ENCODE data around the gene COL12A1.

Gene COL12A1

DNA sequence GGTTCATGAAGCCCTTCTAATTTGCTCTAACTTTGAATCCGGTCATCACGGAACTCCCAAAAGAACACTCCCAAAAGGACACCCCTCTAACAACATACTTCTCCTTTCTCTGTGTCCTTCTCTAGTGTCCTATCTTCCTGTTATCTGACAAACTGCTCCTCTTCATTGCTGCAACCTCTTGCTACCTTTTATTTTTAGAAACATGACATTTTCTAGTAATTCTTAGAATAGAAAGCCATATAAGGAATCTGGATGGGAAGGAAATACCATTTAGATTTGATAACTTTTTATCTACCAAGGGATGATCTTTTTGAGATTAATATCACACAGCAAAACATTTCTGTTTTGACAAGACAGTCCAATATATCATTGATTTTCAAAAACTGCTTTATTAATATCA lies 63.1 kb downstream of the COL12A1 start:
- DNase-seq, result no peak

DNA sequence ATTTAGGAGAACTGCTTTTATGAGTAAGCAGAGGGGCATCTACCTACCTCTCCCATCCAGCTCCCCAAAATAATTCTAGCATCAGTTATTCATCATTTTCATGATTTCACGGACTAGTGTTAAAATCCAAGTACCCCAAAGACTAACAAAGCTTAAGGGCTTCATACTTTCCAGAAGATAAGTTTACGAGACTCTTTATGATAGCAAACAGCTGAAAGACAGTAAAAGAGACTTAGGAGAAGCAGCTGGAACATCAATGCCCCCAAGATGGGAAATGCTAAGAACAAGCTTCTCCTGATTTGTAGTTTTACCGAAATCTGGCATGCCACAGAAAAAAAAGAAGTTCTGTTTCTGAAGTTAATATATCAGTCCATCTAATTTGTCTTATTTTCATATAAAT lies 70.0 kb downstream of the COL12A1 start:
- DNase-seq, result no peak

DNA sequence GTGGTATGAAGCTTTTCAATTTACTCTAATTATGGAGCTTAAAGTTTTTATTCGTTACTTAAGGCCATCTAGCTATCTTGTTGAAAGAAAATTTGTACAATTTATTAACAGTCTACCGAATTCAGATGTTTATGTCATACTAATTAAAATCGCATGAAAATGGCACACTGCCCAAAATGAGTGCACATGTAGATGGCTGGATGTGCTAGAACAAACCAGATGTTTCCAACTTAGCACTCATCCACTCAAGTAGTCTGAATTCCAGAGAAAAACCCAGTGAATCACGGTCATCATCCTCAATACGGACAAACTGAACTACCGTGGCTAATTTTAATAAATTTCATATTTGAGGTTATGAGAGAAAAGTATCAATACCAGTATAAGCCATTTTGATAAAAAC lies 70.4 kb downstream of the COL12A1 start:
- no peak for DNase-seq

DNA sequence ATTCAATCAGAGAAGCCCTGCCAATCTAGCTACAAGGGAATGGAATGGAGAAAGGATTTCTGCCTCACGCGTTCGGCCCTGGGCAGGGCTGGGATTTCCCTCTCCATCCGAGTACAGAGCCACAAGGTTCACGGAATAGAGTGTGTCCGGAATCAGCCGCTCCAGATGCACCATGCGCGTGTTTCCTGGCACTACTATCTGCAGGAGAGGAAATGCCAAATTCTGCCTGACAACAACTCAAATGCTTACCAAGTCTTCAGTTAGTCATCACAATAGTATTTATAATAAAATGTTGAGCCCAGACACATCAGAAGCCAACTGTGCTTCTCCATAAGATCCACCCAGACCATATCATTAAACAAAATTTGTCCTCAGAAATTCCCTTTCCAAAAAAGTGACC lies 75.1 kb downstream of the COL12A1 start:
- no peak for DNase-seq

DNA sequence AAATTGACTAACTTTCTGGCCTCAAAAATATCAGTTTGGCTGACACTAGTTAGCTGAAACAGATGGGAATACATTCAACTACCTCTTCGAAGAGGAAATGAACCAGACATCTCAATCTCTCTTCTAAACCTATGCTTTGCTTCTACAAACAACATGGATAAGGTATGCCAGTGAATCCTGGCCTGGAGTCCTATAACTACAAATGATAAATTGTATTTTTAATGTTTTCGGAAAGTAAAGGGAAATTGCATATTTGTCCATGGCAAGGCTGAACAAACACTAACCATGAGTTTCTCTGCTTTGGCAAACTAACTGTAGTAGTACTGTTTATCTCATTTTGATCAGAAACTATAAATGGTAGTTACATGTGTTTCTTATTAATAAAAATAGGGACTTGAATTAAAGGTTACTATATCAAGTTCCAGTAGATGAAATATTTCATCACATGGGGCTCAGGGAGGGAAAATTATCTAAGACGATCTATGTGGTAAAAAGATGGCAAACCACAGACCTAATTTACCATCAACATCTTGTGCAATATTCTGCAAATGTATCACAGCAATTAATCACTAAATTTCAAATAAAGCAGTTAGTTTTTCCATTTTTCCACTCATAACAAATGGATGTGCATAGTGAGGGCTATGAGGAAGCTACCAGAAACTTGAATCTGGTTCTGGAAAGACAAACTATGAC lies 76.8 kb downstream of the COL12A1 start:
- DNase-seq, result no peak

DNA sequence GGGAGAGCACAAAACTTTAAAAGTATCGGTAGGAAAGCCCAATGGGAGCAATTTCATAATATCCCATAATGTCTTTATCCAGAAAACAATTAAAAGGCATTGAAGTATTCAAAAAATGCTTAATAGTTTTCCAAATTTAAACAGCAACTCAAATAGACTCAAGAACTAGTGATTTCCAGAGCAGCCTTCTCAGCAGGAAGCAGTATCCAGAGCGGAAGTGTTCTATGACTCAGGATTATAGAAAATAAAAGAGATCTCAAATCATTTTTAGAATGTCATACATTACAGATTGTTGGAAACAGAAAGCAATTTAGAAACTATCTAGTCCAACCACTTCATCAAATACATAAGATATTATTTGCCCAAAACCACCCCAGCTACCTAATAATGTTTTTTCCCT lies 79.3 kb downstream of the COL12A1 start:
- DNase-seq, result no peak

DNA sequence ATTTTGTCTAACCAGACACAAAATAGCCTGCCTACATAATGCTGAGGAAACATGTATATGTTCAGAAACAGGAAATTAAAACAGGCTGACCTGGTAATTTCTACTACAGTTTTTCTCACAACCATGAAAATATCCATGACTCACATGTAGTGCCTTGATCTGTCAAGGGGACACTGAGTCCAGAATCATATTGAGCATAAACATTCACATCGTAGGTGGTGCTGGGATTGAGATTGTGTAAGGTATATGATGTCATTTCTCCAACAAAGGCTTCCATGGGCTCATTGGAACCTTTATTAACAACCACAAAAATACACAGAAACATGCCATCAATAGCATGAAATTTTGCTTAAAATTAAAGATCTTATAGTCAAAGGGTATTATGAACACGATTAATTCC lies 80.9 kb downstream of the COL12A1 start:
- DNase-seq, result no peak

DNA sequence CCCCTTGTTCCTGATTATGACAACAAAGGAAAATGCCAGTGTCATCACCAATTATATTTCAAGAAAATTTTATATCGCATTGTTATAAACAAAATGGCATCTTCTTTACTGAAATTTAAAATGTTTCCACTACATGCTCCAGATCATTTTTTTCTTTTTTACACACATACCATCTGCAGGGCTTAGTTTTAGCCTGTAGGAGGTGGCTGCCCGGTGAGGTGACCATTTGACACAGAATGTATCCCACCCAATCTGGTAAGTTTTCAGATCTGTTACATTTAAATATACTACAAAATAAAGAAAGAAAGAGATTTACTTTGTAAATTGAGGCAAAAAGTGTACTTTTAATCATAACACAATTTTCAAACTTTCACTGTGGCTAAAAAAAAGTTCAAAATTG lies 81.8 kb downstream of the COL12A1 start:
- no peak for DNase-seq

DNA sequence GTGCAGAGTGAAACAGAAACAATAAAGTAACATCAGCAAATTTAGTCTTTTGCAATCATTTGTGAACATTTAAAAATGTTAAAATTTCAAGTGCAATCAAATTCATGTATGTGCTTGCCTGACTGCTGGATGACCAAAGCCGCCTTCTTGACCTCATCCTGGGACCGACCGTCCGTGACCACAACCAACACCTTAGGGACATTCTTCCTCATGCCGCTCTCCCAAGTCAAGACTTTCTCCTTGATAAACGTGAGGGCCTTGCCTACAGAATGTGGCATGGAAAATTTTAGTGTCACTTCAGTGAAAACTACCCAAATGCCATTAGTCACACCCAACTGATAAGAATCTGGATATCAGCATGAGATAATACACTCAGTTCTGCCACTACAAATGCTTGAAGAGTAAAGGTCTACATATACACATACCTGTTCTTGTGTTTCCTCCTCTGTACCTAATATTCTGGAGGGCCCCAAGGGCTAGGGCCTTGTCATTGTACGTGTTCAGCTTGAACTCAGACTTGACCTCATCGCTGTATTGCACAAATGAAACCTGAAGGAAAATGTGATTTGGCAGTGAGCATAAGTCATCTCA lies 86.8 kb downstream of the COL12A1 start:
- no peak for DNase-seq

DNA sequence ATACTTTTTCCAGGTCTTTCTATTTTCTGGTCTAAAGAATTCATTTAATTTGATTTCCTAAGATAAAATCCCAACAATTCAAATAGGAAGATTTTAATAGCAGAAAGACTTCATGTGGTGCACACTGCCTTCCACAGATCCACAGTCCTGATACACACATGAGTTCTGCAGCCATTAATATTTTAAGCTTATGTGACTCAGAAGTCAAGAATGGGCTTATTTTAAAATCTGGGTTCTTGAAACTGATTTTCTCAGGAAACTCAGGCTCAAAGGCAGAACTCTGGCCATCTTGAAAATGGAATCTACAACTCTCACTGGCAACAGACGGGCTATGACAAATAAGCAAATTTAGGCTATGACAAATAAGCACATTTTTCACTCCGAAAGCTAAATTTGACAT lies 88.2 kb downstream of the COL12A1 start:
- no peak for DNase-seq

DNA sequence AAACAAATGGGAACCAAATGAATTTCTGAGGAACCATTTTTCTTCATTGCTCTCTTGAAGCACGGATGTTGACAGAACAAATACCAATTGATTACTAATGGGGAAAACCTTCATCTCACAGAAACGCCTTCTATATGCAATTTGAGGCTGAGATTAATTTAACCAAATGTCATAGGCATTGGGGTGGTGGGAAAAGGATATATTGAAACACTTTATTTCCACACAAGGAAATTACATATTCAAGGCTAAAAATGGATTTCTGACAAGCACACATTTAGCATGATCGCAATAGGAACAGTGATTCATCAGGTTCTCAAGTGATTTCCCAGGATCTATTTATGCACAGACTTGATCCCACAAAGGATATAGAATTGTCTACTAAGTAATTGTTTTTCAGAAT lies 88.9 kb downstream of the COL12A1 start:
- no peak for DNase-seq

DNA sequence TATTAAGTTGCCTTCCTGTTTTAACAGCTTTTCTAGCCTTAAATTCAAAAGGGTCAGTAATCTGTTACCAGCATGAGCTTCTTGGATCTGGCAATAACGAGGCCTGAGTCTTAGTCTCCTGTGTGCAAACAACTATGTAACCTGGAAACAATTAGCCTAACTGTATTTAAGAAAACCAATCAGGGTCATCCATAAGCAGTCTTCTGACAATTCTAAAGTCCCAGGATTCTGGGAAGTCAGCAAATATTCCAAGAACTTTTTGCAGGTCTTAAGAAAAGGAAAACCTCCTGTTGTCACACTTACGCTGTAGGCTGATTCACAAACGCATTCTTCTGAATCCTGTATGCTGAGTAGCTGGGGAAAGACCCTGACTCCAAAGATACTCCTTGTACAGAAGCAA lies 90.4 kb downstream of the COL12A1 start:
- DNase-seq, result no peak

DNA sequence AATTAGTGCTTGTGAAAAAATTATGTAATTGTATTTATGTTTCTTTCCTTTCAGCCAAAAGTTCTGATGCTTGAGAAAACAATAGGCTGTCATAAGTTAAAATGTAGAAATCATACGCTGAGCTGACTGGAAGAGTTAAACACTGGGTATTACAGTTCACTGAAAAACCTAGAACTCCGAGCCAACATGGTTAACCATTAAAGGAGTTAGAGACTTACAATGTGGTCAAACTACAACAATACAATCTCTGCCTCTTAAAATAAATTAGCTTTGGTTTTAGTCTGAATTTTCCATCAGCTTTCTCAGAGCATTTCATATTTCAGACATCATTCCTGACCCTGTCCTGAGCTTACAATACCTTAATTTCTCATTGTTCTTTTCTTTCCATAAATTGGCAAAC lies 91.0 kb downstream of the COL12A1 start:
- no peak for DNase-seq

DNA sequence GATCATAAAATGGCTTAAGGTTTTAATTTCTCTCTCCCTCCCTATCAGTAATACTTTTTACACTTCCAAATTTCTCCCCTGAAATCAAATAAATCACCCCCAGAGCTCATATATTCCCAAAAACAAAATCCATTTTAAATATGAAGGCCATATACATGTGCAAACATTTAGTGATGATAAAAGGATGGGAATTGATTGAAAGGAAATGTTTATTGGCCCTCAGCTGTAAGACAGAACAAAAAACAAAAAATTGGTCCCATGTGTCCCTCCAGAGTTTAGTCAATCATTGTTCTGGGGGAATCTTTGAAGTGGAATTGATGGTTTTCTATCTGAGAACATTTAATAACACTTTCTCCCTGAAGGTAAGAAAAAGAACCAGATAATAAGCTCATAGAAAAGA lies 91.7 kb downstream of the COL12A1 start:
- no peak for DNase-seq

DNA sequence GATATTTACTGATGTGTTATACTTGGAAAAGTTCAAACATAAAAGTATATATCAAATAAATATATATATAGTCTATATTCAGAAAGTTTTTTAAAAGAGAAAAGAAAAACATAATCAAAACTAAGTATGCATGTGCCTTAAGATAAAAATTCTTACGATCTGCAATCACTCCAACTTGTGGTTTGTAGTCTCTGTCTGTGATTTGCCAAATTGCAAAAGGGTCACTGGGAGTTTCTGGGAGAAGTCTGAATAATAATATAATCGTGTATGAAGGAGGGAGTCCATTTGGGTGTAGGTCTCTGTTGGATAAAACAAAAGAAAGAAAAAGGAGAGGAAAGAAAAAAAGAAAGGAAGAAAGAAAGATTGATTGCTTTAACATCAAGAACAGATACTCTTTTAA lies 92.4 kb downstream of the COL12A1 start:
- DNase-seq, result no peak

DNA sequence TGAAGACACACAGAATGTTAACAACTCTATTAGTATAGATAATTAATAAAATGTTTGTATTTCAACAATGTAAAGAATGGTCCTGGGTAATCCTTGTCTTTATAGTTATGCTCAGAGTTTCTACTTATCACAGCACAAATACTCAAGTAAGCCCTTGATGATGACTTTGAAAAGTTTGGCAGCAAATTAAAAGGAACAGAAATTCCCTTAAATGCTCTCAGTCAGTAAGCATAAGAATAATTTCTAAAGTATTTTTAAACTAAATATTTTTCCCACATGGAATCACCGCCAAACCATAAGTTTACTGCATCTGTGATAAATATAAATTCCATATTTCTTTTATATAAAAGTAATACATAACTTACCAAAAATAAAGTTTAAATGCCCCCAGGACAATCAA lies 96.1 kb downstream of the COL12A1 start:
- no peak for DNase-seq

DNA sequence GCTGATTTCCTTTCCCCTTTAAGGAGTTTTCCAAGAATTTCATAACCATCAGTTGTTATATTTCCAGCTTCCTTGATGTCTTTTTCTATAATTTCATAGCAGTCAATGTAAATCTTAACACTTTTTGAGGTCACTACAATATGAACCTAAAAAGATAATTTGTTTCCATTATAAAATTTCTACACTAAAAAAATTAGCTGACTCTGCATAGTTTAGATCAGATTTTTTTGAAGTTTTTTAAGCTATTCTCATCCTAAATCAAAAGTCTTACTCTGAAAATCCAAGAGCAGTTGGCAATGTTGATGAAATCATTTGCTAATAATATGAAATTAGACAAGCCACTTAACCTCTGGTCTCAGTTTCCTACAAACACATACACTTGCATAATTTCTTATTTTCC lies 96.8 kb downstream of the COL12A1 start:
- no peak for DNase-seq

DNA sequence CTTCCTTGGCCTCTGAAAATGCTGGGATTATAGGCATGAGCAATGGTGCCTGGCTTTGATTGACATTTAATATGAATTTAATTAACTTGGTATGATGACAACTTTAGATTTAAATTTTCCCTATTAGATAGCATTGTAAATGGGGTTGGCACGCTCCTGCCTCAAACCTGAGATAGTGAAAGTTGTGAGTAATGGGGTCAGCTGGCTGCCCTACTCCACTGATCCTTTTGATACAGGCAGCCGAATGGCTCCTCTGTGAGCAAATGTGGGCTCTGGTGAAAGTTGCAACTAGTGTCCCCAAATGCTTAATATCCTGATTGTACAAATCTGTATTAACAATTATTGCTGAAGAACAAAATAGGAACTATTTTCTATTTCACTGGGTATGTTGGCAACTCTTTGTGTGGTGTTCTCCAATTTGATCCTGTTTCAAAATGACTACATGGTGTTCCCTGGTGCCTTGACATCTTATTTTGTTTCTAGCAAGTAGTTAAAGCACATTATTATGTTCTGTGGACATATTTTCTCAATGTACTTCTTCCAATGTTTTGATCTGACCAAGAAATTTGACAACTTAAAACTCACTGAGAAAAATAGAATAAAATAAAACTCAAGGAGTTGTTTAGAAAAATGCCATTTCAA lies 97.4 kb downstream of the COL12A1 start:
- no peak for DNase-seq

DNA sequence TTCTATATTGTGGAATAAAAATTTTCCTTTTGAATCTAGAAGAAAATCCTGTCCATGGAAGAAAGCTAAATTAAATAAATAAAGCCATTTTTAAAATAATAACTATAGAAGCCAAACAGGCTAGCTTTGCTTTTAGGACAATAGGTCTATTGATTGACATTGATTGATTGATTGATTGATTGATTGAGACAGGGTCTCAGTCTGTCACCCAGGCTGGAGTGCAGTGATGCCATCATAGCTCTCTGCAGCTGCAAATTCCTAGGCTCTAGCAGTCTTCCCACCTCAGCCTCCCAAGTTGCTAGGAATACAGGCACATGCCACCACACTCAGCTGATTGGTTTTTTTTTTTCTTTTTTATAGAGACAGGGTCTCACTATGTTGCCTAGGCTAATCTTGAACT lies 97.9 kb downstream of the COL12A1 start:
- DNase-seq, result no peak

DNA sequence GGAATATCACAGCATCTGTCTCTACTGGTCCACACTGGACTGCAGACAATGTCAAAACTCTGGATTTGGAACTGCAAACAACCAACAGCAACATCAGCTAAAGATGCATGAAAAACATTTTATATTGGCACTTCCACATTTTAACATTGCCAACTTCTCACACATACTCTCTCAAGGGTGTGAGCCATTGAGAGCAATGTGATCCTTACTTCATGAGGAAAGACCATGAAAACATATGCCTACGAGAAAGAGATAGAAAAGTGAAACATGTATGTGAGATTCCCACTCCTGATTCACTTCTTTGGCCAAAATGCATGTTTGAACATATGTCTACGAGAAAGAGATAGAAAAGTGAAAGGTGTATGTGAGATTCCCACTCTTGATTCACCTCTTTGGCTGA lies 99.4 kb downstream of the COL12A1 start:
- DNase-seq, result no peak

DNA sequence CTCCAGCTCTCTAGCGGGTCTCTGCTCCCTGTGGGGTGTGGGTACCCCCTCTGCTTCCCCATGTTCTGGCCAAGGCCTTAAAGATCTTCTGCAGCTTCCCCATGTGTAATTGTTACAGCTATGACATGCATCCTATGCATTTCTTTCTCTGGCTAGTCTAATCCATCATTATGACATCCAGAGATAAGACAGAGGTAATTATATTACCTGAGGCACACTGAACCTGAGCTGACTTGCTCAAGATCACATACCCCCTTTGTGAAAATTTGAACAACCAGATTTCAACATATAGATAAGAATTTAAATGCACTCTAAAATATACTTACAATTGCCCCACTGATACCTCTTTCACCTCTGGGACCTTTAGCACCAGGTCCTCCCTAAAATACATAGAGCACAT lies 102.4 kb downstream of the COL12A1 start:
- DNase-seq, result no peak

DNA sequence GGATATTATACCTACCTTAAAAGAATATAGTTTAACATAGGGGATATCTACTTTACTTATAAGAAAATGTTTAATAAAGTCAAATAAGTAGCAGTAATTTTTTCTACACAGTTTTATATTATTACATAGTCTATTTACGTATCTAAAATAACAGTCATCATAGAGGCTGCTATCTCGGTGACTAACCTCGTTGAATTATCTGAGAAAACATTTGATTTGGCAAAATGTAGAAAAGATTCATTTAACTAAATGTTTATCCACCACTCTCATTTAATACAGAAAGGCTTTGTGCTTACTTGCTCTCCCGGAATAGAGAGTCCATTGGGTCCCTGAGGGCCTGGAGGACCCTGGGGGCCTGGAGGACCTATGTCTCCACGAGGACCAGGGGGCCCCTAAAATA lies 103.6 kb downstream of the COL12A1 start:
- no peak for DNase-seq

DNA sequence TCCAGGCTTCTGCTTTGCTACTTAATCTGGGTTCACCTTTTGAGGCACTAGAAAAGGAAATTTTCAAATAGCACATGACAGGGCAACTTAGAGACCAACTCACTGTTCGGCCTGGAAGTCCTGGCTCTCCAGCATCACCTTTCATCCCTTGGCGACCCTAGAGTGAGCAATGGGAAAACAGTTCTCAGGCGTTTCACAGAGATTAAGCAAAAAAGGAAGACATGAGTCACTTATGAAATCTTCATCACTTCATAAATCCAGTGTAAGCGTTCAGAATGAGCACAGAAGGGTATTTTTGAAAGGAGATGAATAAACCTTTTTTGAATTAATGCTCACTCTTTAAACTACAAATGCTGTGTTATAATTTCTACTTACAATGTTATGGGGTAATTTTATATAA lies 104.0 kb downstream of the COL12A1 start:
- no peak for DNase-seq

DNA sequence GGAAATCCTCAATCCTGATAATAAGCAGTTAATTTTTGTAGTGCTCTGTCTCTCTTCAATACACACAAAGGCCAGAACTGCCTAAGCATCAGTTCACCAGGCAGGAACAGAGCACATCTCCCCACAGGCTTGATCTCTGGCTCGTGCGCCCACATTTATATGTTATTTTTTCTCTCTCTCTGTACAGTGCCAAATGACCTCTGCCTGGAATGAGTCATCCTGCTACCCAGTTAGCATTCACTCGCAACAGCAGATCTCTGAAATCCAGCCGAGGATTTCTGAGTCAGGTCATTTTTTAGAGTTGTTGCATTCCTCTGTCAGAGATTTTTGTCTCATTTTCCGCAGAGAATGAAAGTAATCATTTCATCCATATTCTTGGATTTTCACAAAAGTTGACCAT lies 107.1 kb downstream of the COL12A1 start:
- DNase-seq, result no peak

DNA sequence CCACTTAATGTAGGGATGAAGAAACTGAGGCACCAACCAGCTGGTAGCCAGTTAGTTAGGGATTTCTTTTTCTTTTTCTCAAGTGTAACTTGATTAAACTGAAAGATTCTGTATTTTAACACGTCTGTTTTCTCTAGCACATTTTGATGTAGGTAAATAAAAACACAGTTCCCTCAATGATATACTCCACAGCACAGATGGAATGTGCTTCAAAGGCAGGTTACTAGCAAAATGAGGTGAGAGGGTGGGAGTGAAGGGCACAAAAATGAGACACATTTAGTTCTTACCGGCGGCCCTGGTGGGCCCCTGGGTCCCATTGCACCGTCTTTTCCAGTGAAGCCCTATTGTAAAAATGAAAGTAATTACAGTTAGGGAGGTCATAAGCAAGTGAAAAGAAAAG lies 108.9 kb downstream of the COL12A1 start:
- DNase-seq, result no peak

Data from stimulated activated CD4-positive, alpha-beta T cell treated with anti-CD3 and anti-CD28 coated beads, Interleukin-2, amount 100 ng/mL, for 24 hours (primary cell).